ENCODE measurements around the gene RAP1GAP2.

DNA sequence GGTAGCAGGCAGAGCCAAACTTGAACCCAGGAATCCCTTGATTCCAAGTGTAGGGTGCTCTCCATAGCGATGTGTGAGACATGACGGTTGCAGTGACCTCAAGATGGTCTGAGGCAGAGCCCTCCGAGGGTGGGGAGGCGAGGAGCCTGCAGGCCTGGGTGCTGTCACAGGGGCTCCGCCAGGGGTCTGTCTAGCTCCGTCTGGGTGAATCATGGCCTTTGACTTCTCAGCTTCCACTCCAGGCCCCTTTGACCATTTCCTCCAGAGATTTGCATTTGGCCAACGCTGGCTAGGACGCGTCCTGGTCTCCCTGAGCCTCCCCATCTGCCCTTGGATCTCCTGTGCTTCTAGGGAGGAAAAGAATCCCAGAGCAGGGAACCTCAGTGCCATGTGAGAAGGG lies 104.6 kb downstream of the RAP1GAP2 start:
- TF ChIP-seq, protein P1, sequence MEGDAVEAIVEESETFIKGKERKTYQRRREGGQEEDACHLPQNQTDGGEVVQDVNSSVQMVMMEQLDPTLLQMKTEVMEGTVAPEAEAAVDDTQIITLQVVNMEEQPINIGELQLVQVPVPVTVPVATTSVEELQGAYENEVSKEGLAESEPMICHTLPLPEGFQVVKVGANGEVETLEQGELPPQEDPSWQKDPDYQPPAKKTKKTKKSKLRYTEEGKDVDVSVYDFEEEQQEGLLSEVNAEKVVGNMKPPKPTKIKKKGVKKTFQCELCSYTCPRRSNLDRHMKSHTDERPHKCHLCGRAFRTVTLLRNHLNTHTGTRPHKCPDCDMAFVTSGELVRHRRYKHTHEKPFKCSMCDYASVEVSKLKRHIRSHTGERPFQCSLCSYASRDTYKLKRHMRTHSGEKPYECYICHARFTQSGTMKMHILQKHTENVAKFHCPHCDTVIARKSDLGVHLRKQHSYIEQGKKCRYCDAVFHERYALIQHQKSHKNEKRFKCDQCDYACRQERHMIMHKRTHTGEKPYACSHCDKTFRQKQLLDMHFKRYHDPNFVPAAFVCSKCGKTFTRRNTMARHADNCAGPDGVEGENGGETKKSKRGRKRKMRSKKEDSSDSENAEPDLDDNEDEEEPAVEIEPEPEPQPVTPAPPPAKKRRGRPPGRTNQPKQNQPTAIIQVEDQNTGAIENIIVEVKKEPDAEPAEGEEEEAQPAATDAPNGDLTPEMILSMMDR (IDR thresholded peaks at IDR 0.05) = no peak
- no peak for TF ChIP-seq EP300 (IDR thresholded peaks at IDR 0.05)
- no peak for TF ChIP-seq POLR2A (IDR thresholded peaks at IDR 0.05)
- TF ChIP-seq POLR2AphosphoS5 (IDR thresholded peaks at IDR 0.05) = no peak

Measured in sigmoid colon (tissue), 4 donors.